Endothelial cell (in vitro differentiated cells): ENCODE measurements around the gene GRB7. TPM values are rescaled to one million over a fixed set of nuclear protein-coding genes. Genes with fewer than 3 reads are reported as not detected.
"Not testable (repeated sequence)": the region's sequence is repeated elsewhere in the genome, so short reads cannot be mapped to it uniquely, and the experiment has no call there.

ENCODE experiments used
- DNase-seq: peaks from one replicate; pipeline ENCODE4 v3.0.0; 2021; ENCODE audit warnings: low spot score
- H3K27ac Mint-ChIP-seq: one replicate; pipeline ENCODE4 v1.8.0; 2021; ENCODE audit warnings: mixed read lengths, inconsistent platforms; ENCODE audit not compliant: unreplicated experiment
- H3K27me3 Mint-ChIP-seq: one replicate; pipeline ENCODE4 v1.8.0; 2021; ENCODE audit warnings: mild to moderate bottlenecking, moderate library complexity, mixed read lengths, inconsistent platforms; ENCODE audit not compliant: unreplicated experiment
- H3K36me3 Mint-ChIP-seq: one replicate; pipeline ENCODE4 v1.8.0; 2021; ENCODE audit warnings: mild to moderate bottlenecking, low read depth, mixed read lengths, inconsistent platforms; ENCODE audit not compliant: unreplicated experiment
- H3K4me1 Mint-ChIP-seq: one replicate; pipeline ENCODE4 v1.8.0; 2021; ENCODE audit warnings: mild to moderate bottlenecking, mixed read lengths, inconsistent platforms; ENCODE audit not compliant: unreplicated experiment
- H3K4me3 Mint-ChIP-seq: one replicate; pipeline ENCODE4 v1.8.0; 2021; ENCODE audit warnings: mild to moderate bottlenecking, mixed read lengths, inconsistent platforms; ENCODE audit not compliant: unreplicated experiment
- H3K9me3 Mint-ChIP-seq: one replicate; pipeline ENCODE4 v1.8.0; 2021; ENCODE audit warnings: mixed read lengths, inconsistent platforms; ENCODE audit not compliant: unreplicated experiment
- CTCF ChIP-seq: fragments of 200-600 bp; sonication (generic); IDR thresholded peaks from one replicate; pipeline ENCODE4 v1.5.0; 2021; ENCODE audit warnings: antibody characterized with exemption; ENCODE audit not compliant: unreplicated experiment
- total RNA-seq: library from RNA; stranded (reverse); fragmentation: NEBNext Ultra II Directional; extraction: Animal tissue kit (Norgen Biotek cat#: 25700); gene quantifications from one replicate; pipeline ENCODE4 v1.2.1, GENCODE V29; 2021; ENCODE audit not compliant: unreplicated experiment

The GRB7 gene
- total RNA-seq, 1 donor from 2014 or later = 1.3 TPM

- peaks cover 5% of the 10 kb centered on the region for H3K27me3 Mint-ChIP-seq
- no peak overlapping the region for H3K4me3 Mint-ChIP-seq
- H3K4me1 Mint-ChIP-seq = no peaks in the 10 kb centered on the region
- H3K27ac Mint-ChIP-seq = no peak overlapping the region
- TF ChIP-seq CTCF = no peak
- no peaks in the 10 kb centered on the region for H3K9me3 Mint-ChIP-seq
- DNase-seq = no peak
- H3K36me3 Mint-ChIP-seq = no peaks in the 10 kb centered on the region
These were observed 18.0 kb upstream of the GRB7 start for GRCh38 chr17:39719563-39720355.

- no peak for DNase-seq
- TF ChIP-seq CTCF = no peak
- Mint-ChIP-seq H3K4me1 (no peaks in the 10 kb centered on the region), H3K27ac (no peak overlapping the region), H3K36me3 (peaks cover 3% of the 10 kb centered on the region), H3K9me3 (no peaks in the 10 kb centered on the region), H3K27me3 (peaks cover 6% of the 10 kb centered on the region), H3K4me3 (no peak overlapping the region)
These were observed 15.6 kb upstream of the GRB7 start for GRCh38 chr17:39722104-39722503.

GRCh38 chr17:39722965-39723848 lies 14.5 kb upstream of the GRB7 start:
- Mint-ChIP-seq H3K4me1 (no peaks in the 10 kb centered on the region), H3K27me3 (peaks cover 6% of the 10 kb centered on the region), H3K4me3 (no peak overlapping the region), H3K36me3 (peaks cover 4% of the 10 kb centered on the region), H3K27ac (peak overlapping the region; percentile 67), H3K9me3 (no peaks in the 10 kb centered on the region)
- DNase-seq = no peak
- no peak for TF ChIP-seq CTCF

GRCh38 chr17:39724731-39725130 lies 13.0 kb upstream of the GRB7 start:
- Mint-ChIP-seq H3K36me3 (peaks cover 9% of the 10 kb centered on the region), H3K27me3 (peaks cover 6% of the 10 kb centered on the region), H3K4me3 (no peak overlapping the region), H3K27ac (no peak overlapping the region), H3K9me3 (no peaks in the 10 kb centered on the region), H3K4me1 (no peaks in the 10 kb centered on the region)
- no peak for DNase-seq
- no peak for TF ChIP-seq CTCF

- H3K4me1 Mint-ChIP-seq = not testable (repeated sequence)
These were observed 11.8 kb upstream of the GRB7 start for GRCh38 chr17:39725923-39726322.

More at GRCh38 chr17:39725923-39726322, 11.8 kb upstream of the GRB7 start:
- not testable (repeated sequence) for H3K27me3 Mint-ChIP-seq, H3K4me3 Mint-ChIP-seq, H3K9me3 Mint-ChIP-seq, H3K36me3 Mint-ChIP-seq, DNase-seq, H3K27ac Mint-ChIP-seq
